ENCODE data around the gene MDH1. TPM values are rescaled to one million over a fixed set of nuclear protein-coding genes. Genes with fewer than 3 reads are reported as not detected.

Gene MDH1
- total RNA-seq, 6 experiments from 2014 or later, result 96.4 to 266 (median 110) TPM

- no peak overlapping the region for H3K27ac ChIP-seq
- WGBS (ENCODE audit: insufficient coverage, low coverage, low lambda C conversion rate, missing lambda C conversion rate), result 64% methylated on average over 4 of the region's 4 CpGs
- no peaks in the 10 kb centered on the region for H3K36me3 ChIP-seq
- no peak for TF ChIP-seq POLR2A (IDR thresholded peaks at IDR 0.05)
- TF ChIP-seq CTCF (IDR thresholded peaks at IDR 0.05), result no peak
- H3K27me3 ChIP-seq, result no peaks in the 10 kb centered on the region
- no peaks in the 10 kb centered on the region for H3K9me3 ChIP-seq
- H3K4me1 ChIP-seq, result peaks cover 0 to 12% (median 0%) of the 10 kb centered on the region in 4 donors
- ATAC-seq, result peak in 3 of 4 donors; percentile 70 to 81 (median 72)
- peak in 1 of 3 donors; percentile 50 for DNase-seq
- intact Hi-C loops (cut with DNase I), result no loop called here
- no peak overlapping the region for H3K4me3 ChIP-seq
These were observed 63.3 kb downstream of the MDH1 start for GRCh38 chr2:63651861-63652651.

- Histone ChIP-seq H3K27me3 (no peaks in the 10 kb centered on the region), H3K36me3 (no peaks in the 10 kb centered on the region), H3K9me3 (no peaks in the 10 kb centered on the region), H3K4me3 (no peak overlapping the region), H3K27ac (no peak overlapping the region), H3K4me1 (peaks cover 0 to 12% (median 0%) of the 10 kb centered on the region in 4 donors)
- DNase-seq, result no peak
- TF ChIP-seq CTCF (IDR thresholded peaks at IDR 0.05), result no peak
- no peak for TF ChIP-seq POLR2A (IDR thresholded peaks at IDR 0.05)
- intact Hi-C loops (cut with DNase I), result no loop called here
- peak in 3 of 4 donors; percentile 54 to 69 (median 63) for ATAC-seq
- WGBS (ENCODE audit: insufficient coverage, low coverage, low lambda C conversion rate, missing lambda C conversion rate), result 38% methylated on average over 2 of the region's 2 CpGs
These were observed 63.9 kb downstream of the MDH1 start for GRCh38 chr2:63652652-63652985.

DNA sequence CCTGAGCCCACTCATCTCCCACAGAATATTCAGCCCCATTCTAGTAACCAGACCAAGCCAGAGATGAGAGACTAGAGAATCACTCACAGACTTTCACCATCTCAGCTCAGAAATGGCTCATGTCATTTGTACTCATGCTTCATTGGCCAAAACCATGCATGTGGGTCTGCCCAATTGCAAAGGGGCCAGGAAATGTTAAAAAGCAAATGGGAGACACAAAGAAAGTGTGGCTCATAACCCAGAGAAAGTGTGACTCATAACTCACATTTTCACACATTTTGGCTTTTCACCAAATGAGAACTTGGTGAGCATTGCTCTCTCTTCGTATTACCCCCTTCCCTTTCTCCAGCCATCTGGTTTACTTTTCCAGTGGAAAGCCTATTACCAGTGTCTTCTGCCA is 66.2 kb downstream of the MDH1 start:
- Histone ChIP-seq H3K27ac (no peak overlapping the region), H3K4me3 (no peak overlapping the region), H3K36me3 (no peaks in the 10 kb centered on the region), H3K4me1 (peaks cover 0 to 17% (median 2%) of the 10 kb centered on the region in 4 donors), H3K27me3 (no peaks in the 10 kb centered on the region), H3K9me3 (no peaks in the 10 kb centered on the region)
- DNase-seq (no peak), ATAC-seq (no peak)
- TF ChIP-seq CTCF (IDR thresholded peaks at IDR 0.05), result no peak
- TF ChIP-seq POLR2A (IDR thresholded peaks at IDR 0.05), result no peak
- intact Hi-C loops (cut with DNase I), result no loop called here
- 38% methylated on average over 1 of the region's 1 CpG for WGBS (ENCODE audit: insufficient coverage, low coverage, low lambda C conversion rate, missing lambda C conversion rate)

Other genes with a start within 250 kb of the MDH1 start
- 1 to 10 TPM; 2.7 to 4.4 (median 3.0) TPM for gene WDPCP, start 486 bp upstream of the MDH1 start, total RNA-seq